Aorta (tissue), 5 donors: ENCODE data around the gene ALOX15B. TPM values are rescaled to one million over a fixed set of nuclear protein-coding genes. Genes with fewer than 3 reads are reported as not detected.
A peak's percentile ranks its signal among the peaks of the same experiment; 100 is the strongest.
"Not testable (repeated sequence)": the region's sequence is repeated elsewhere in the genome, so short reads cannot be mapped to it uniquely, and the experiment has no call there.

Experiments
- ATAC-seq: fragments of 200-7000 bp; cut with Tn5 transposase; one replicate; pipeline ENCODE4 v1.9.1; 2022; ENCODE audit warnings: moderate library complexity; ENCODE audit not compliant: low FRiP score
- DNase-seq, 2 donors: peaks; one replicate each; pipeline ENCODE4 v3.0.0-alpha.2; 2020
- H3K27ac ChIP-seq, 2 donors: one replicate each; pipeline ENCODE4 v1.5.1; 2013; ENCODE audit warnings: low read length in 2 of 2, mild to moderate bottlenecking in 2 of 2, moderate library complexity in 2 of 2, control low read depth in 1 of 2, inconsistent platforms in 1 of 2, low read depth in 1 of 2
- H3K27me3 ChIP-seq, 2 donors: one replicate each; pipeline ENCODE4 v1.6.1; 2013; ENCODE audit warnings: control low read depth in 1 of 2, low read length in 1 of 2, mild to moderate bottlenecking in 1 of 2, moderate library complexity in 1 of 2; ENCODE audit not compliant: insufficient read depth in 2 of 2, control insufficient read depth in 1 of 2
- H3K36me3 ChIP-seq, 2 donors: one replicate each; pipeline ENCODE4 v1.6.1; 2013; ENCODE audit warnings: control low read depth in 1 of 2, low read length in 1 of 2, mild to moderate bottlenecking in 1 of 2; ENCODE audit not compliant: insufficient read depth in 2 of 2, control insufficient read depth in 1 of 2
- H3K4me1 ChIP-seq, 2 donors: one replicate each; pipeline ENCODE4 v1.6.1; 2013; ENCODE audit warnings: low read length in 2 of 2, control low read depth in 1 of 2, mild to moderate bottlenecking in 1 of 2, moderate library complexity in 1 of 2; ENCODE audit not compliant: insufficient read depth in 2 of 2, control insufficient read depth in 1 of 2
- H3K4me3 ChIP-seq, 2 donors: one replicate each; pipeline ENCODE4 v1.5.1; 2013; ENCODE audit warnings: low read length in 2 of 2, control low read depth in 1 of 2, mild to moderate bottlenecking in 1 of 2
- H3K9me3 ChIP-seq: one replicate; pipeline ENCODE4 v1.6.1; 2013; ENCODE audit warnings: mild to moderate bottlenecking, low read length; ENCODE audit not compliant: control insufficient read depth
- WGBS, 2 donors: extraction: QIAGEN DNeasy Blood & Tissue Kit; methylation state at CpG; one replicate each; pipeline ENCODE4 v1.1.7; 2013; 5-methylcytosine and 5-hydroxymethylcytosine counted together
- intact Hi-C, 2 donors: fragments of 100-400 bp; cut with DNase I; formaldehyde crosslinking; loops; one replicate each; pipeline versions ENCODE4 v1.14.2 to v1.15.0; 2022
- polyA plus RNA-seq, 2 donors: library from polyadenylated mRNA; stranded (reverse); fragments of 200-250 nt; gene quantifications; one replicate each; pipeline ENCODE4 v1.2.3, GENCODE V29; 2013
- total RNA-seq, 2 donors: library from RNA; stranded (reverse); fragmentation: NEBNext Ultra II Directional; extraction: Animal tissue kit (Norgen Biotek cat#: 25700); gene quantifications; one replicate each; pipeline ENCODE4 v1.2.1, GENCODE V29; 2021
- donor health status: healthy with polysubstance abuse.
- donor health status: Bipolar disorder and iron deficiency.
- donor health status: DM: no; HTN: no; CAD: no.
- donor health status: DM: no; HTN: no; CAD: no.
- donor health status: DM: yes; HTN: yes; CAD: no.

The ALOX15B gene
- total and polyA plus RNA-seq, 4 donors, result 0.15 to 2.0 (median 0.65) TPM

- Histone ChIP-seq H3K4me3 (no peak overlapping the region), H3K36me3 (no peaks in the 10 kb centered on the region), H3K27ac (no peak overlapping the region), H3K9me3 (no peaks in the 10 kb centered on the region), H3K27me3 (no peaks in the 10 kb centered on the region), H3K4me1 (no peaks in the 10 kb centered on the region)
- DNase-seq, result peak; percentile 62 to 75
- WGBS, 2 donors, result 57 to 59% methylated on average over 14 of the region's 14 CpGs
- peak; percentile 34 for ATAC-seq
- intact Hi-C loops, result loop anchor here in 1 of 2 donors (5.0 to 10.0 kb wide), 3 partner anchors 69 to 199 kb away; partner anchors contain the start of genes CNTROB, CYB5D1, NAA38 and TMEM88
Measured at GRCh38 chr17:8056232-8056975, 17.5 kb downstream of the ALOX15B start.

- H3K4me1 ChIP-seq, result no peaks in the 10 kb centered on the region
- ATAC-seq (no peak), DNase-seq (peak in 1 of 2 donors; percentile 30)
- intact Hi-C loops, result loop anchor here in 1 of 2 donors (5.0 to 10.0 kb wide), 3 partner anchors 70 to 200 kb away; partner anchors contain the start of genes CNTROB, CYB5D1, NAA38 and TMEM88
- 63 to 66% methylated on average over 17 of the region's 17 CpGs for WGBS, 2 donors
- no peak overlapping the region for H3K4me3 ChIP-seq
- H3K27ac ChIP-seq, result no peak overlapping the region
- no peaks in the 10 kb centered on the region for H3K36me3 ChIP-seq
- no peaks in the 10 kb centered on the region for H3K27me3 ChIP-seq
- H3K9me3 ChIP-seq, result no peaks in the 10 kb centered on the region
Measured at GRCh38 chr17:8056976-8057625, 18.2 kb downstream of the ALOX15B start.

DNA sequence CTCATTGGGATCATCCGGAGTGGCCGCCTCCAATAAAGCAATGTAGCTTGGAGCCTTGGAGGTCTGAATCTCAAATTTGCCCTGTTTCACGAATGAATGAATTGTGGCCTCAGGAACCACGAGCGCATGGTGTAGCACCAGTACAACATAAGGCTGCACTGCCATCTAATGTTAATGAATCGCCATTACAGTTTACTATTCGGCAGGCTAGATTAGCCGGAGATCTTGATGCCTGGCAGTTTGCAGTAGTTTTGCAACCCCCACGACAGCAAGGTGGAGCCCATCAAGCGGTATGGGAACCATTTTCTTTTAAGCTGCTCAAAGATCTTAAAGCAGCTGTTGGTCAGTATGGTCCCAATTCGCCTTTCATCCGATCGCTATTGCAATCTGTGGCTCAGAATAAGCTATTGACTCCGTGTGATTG, 18.8 kb downstream of the ALOX15B start:
- Histone ChIP-seq H3K4me3 (no peak overlapping the region), H3K9me3 (no peaks in the 10 kb centered on the region), H3K36me3 (no peaks in the 10 kb centered on the region), H3K27me3 (no peaks in the 10 kb centered on the region), H3K4me1 (no peaks in the 10 kb centered on the region), H3K27ac (no peak overlapping the region)
- intact Hi-C loops, result loop anchor here in 1 of 2 donors (5.0 to 10.0 kb wide), 3 partner anchors 70 to 200 kb away; partner anchors contain the start of genes CNTROB, CYB5D1, NAA38 and TMEM88
- 4 to 5% methylated on average over 14 of the region's 14 CpGs for WGBS, 2 donors
- ATAC-seq, result peak; percentile 88
- peak in 1 of 2 donors; percentile 34 for DNase-seq

GRCh38 chr17:8059131-8059530, 20.3 kb downstream of the ALOX15B start:
- intact Hi-C loops, result loop anchor here in 1 of 2 donors (5.0 to 10.0 kb wide), 3 partner anchors 72 to 202 kb away; partner anchors contain the start of genes CNTROB, CYB5D1, NAA38 and TMEM88
- no peaks in the 10 kb centered on the region for H3K9me3 ChIP-seq
- WGBS, 2 donors, result 27 to 29% methylated on average over 7 of the region's 7 CpGs
- no peaks in the 10 kb centered on the region for H3K27me3 ChIP-seq
- no peak overlapping the region for H3K27ac ChIP-seq
- no peaks in the 10 kb centered on the region for H3K4me1 ChIP-seq
- no peak for ATAC-seq
- DNase-seq, result no peak
- no peaks in the 10 kb centered on the region for H3K36me3 ChIP-seq
- no peak overlapping the region for H3K4me3 ChIP-seq

DNA sequence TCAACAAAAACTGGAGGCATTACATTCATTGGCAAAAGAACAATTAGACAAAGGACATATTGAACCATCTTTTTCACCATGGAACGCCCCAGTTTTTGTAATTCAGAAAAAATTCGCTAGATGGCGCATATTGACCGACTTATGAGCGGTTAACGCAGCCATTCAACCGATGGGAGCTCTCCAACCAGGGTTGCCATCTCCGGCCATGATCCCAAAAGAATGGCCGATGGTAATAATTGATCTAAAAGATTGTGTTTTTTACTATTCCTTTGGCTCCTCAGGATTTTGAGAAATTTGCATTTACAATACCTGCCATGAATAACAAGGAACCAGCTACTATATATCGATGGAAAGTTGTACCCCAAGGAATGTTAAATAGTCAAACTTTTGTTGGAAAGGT, 21.4 kb downstream of the ALOX15B start:
- Histone ChIP-seq H3K9me3 (no peaks in the 10 kb centered on the region), H3K4me3 (no peak overlapping the region), H3K27me3 (no peaks in the 10 kb centered on the region), H3K27ac (no peak overlapping the region), H3K4me1 (no peaks in the 10 kb centered on the region), H3K36me3 (no peaks in the 10 kb centered on the region)
- 6 to 7% methylated on average over 10 of the region's 10 CpGs for WGBS, 2 donors
- peak; percentile 63 for ATAC-seq
- peak in 1 of 2 donors; percentile 38 for DNase-seq
- intact Hi-C loops, result loop anchor here in 1 of 2 donors (10.0 kb wide), 1 partner anchor 55 kb away; the partner anchor contains the start of gene ALOXE3

GRCh38 chr17:8061851-8062250, 23.0 kb downstream of the ALOX15B start:
- not testable (repeated sequence) for H3K27me3 ChIP-seq, H3K4me1 ChIP-seq, ATAC-seq, H3K36me3 ChIP-seq, H3K4me3 ChIP-seq, H3K27ac ChIP-seq, H3K9me3 ChIP-seq
- peak in 1 of 2 donors; percentile 19 for DNase-seq
- intact Hi-C loops, result loop anchor here in 1 of 2 donors (10.0 kb wide), 1 partner anchor 53 kb away; the partner anchor contains the start of gene ALOXE3
- 37 to 39% methylated on average over 8 of the region's 8 CpGs for WGBS, 2 donors

DNA sequence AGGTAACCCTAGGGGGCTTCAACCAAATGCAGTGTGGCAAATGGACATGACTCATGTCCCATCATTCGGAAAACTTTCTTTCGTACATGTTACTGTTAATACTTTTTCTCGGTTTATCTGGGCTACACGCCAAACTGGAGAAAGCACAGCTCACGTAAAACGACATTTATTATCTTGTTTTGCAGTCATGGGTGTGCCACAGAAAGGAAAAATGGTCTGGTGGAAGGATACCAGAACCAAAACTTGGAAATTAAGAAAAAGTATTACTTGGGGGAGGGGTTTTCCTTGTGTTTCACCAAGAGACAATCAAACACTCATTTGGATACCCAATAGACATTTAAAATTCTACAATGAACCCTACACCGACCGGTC, 23.6 kb downstream of the ALOX15B start:
- Histone ChIP-seq H3K27ac (no peak overlapping the region), H3K4me3 (no peak overlapping the region), H3K36me3 (no peaks in the 10 kb centered on the region), H3K27me3 (no peaks in the 10 kb centered on the region), H3K9me3 (no peaks in the 10 kb centered on the region), H3K4me1 (no peaks in the 10 kb centered on the region)
- no peak for DNase-seq
- 3 to 7% methylated on average over 8 of the region's 8 CpGs for WGBS, 2 donors
- intact Hi-C loops, result loop anchor here in 1 of 2 donors (10.0 kb wide), 1 partner anchor 52 kb away; the partner anchor contains the start of gene ALOXE3
- ATAC-seq, result no peak

GRCh38 chr17:8062807-8063483, 24.1 kb downstream of the ALOX15B start:
- H3K27me3 ChIP-seq, result no peaks in the 10 kb centered on the region
- H3K27ac ChIP-seq, result no peak overlapping the region
- H3K36me3 ChIP-seq, result no peaks in the 10 kb centered on the region
- no peaks in the 10 kb centered on the region for H3K4me1 ChIP-seq
- no peaks in the 10 kb centered on the region for H3K9me3 ChIP-seq
- DNase-seq, result no peak
- 7 to 10% methylated on average over 15 of the region's 15 CpGs for WGBS, 2 donors
- no peak for ATAC-seq
- no peak overlapping the region for H3K4me3 ChIP-seq
- intact Hi-C loops, result loop anchor here in 1 of 2 donors (10.0 kb wide), 1 partner anchor 52 kb away; the partner anchor contains the start of gene ALOXE3
